ENCODE results near the gene ABCG4.
A peak's percentile ranks its signal among the peaks of the same experiment; 100 is the strongest.
"Not testable (repeated sequence)": the region's sequence is repeated elsewhere in the genome, so short reads cannot be mapped to it uniquely, and the experiment has no call there.

The ABCG4 gene

DNA sequence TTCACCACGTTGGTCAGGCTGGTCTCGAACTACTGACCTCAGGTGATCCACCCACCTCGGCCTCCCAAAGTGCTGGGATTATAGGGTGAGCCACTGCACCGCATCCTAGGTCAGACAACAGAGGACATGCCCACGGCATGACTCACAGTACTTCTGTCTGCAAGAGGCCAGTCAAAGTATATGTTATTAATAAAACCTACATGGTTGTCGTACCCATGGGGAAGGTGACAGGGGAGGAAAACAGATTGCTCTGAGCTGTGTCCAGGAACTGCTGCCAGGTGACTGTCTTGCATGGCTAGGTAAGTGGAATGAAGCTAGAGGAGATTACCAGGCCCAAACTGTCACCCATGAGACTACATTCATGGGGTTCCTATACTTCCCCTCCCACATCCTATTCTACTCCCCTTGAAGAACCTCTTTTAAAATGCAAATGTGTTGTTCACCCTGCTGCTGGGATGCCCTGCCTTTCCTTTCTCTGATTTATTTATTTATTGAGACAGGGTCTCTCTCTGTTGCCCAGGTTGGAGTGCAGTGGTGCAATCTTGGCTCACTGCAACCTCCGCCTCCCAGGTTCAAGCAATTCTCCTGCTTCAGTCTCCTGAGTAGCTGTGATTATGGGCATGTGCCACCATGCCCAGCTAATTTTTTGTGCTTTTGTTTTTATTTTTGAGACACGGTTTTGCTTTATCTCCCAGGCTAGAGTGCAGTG is 17.7 kb downstream of the ABCG4 start:
- 48% methylated on average over 8 of the region's 8 CpGs for WGBS
- Histone ChIP-seq H3K27me3 (ENCODE audit: control insufficient read depth in 1 of 2, insufficient read depth in 1 of 2, low read length in 2 of 2) (peaks cover 9 to 15% of the 10 kb centered on the region in 2 experiments), H2AK5ac (ENCODE audit: low read length, severe bottlenecking) (no peak overlapping the region), H2AFZ (ENCODE audit: low read depth, low read length) (no peak overlapping the region), H3K9me3 (ENCODE audit: control insufficient read depth, low read length) (no peaks in the 10 kb centered on the region), H3K36me3 (ENCODE audit: control insufficient read depth in 1 of 2, insufficient read depth in 2 of 2, low read depth in 1 of 2, low read length in 2 of 2) (peaks cover 0 to 2% of the 10 kb centered on the region in 2 experiments), H3K4me3 (ENCODE audit: insufficient read depth in 1 of 2, low read depth in 1 of 2, low read length in 2 of 2) (no peak overlapping the region), H2BK120ac (ENCODE audit: low read depth, low read length) (no peak overlapping the region), H4K91ac (ENCODE audit: low read length) (no peak overlapping the region), H3K23ac (ENCODE audit: low read length in 2 of 2) (no peak overlapping the region), H3K79me1 (replicated peaks; ENCODE audit: low read length, poor library complexity, severe bottlenecking) (no peaks in the 10 kb centered on the region), H3K14ac (ENCODE audit: low read length in 2 of 2) (no peak overlapping the region), H2BK5ac (ENCODE audit: low read depth, low read length, poor library complexity, severe bottlenecking) (no peak overlapping the region), H3K4me1 (ENCODE audit: control insufficient read depth, insufficient read depth, low read depth, low read length) (peaks cover 11% of the 10 kb centered on the region), H3K9ac (ENCODE audit: low read length) (no peak overlapping the region), H2BK15ac (ENCODE audit: low read depth, poor library complexity, severe bottlenecking) (no peak overlapping the region), H3K27ac (ENCODE audit: low read length, poor library complexity, severe bottlenecking) (peak overlapping the region; percentile 39), H3K4me2 (ENCODE audit: low read length, poor library complexity, severe bottlenecking) (no peak overlapping the region), H4K8ac (ENCODE audit: low read length) (no peak overlapping the region), H3K18ac (ENCODE audit: low read depth in 1 of 2, low read length in 2 of 2) (no peak overlapping the region), H2BK12ac (ENCODE audit: low read length in 2 of 2) (no peak overlapping the region), H3K4ac (ENCODE audit: low read depth in 1 of 2, low read length in 2 of 2) (no peak overlapping the region)
- peak; percentile 51 for DNase-seq

DNA sequence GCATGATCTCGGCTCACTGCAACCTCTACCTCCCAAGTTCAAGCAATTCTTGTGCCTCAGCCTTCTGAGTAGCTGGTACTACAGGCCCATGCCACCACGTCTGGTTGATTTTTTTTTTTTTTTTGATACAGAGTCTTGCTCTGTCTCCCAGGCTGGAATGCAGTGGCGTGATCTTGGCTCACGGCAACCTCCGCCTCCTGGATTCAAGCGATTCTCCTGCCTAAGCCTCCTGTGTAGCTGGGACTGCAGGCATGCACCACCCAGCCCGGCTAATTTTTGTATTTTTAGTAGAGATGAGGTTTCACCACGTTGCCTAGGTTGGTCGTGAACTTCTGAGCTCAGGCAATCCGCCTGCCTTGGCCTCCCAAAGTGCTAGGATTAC is 18.2 kb downstream of the ABCG4 start:
- WGBS, result 86% methylated on average over 10 of the region's 10 CpGs
- not testable (repeated sequence) for H3K18ac ChIP-seq (ENCODE audit: low read depth in 1 of 2, low read length in 2 of 2); H2AFZ ChIP-seq (ENCODE audit: low read depth, low read length); H3K14ac ChIP-seq (ENCODE audit: low read length in 2 of 2); H3K4me2 ChIP-seq (ENCODE audit: low read length, poor library complexity, severe bottlenecking); H2BK12ac ChIP-seq (ENCODE audit: low read length in 2 of 2); H2BK120ac ChIP-seq (ENCODE audit: low read depth, low read length); H3K27ac ChIP-seq (ENCODE audit: low read length, poor library complexity, severe bottlenecking); H2BK5ac ChIP-seq (ENCODE audit: low read depth, low read length, poor library complexity, severe bottlenecking); H3K36me3 ChIP-seq (ENCODE audit: control insufficient read depth in 1 of 2, insufficient read depth in 2 of 2, low read depth in 1 of 2, low read length in 2 of 2); H3K9ac ChIP-seq (ENCODE audit: low read length); H3K4ac ChIP-seq (ENCODE audit: low read depth in 1 of 2, low read length in 2 of 2); DNase-seq; H4K8ac ChIP-seq (ENCODE audit: low read length); H3K27me3 ChIP-seq (ENCODE audit: control insufficient read depth in 1 of 2, insufficient read depth in 1 of 2, low read length in 2 of 2); H4K91ac ChIP-seq (ENCODE audit: low read length); H2BK15ac ChIP-seq (ENCODE audit: low read depth, poor library complexity, severe bottlenecking); H3K9me3 ChIP-seq (ENCODE audit: control insufficient read depth, low read length); H3K4me3 ChIP-seq (ENCODE audit: insufficient read depth in 1 of 2, low read depth in 1 of 2, low read length in 2 of 2); H3K79me1 ChIP-seq (replicated peaks; ENCODE audit: low read length, poor library complexity, severe bottlenecking); H3K23ac ChIP-seq (ENCODE audit: low read length in 2 of 2); H2AK5ac ChIP-seq (ENCODE audit: low read length, severe bottlenecking)
- peaks cover 11% of the 10 kb centered on the region for H3K4me1 ChIP-seq (ENCODE audit: control insufficient read depth, insufficient read depth, low read depth, low read length)

DNA sequence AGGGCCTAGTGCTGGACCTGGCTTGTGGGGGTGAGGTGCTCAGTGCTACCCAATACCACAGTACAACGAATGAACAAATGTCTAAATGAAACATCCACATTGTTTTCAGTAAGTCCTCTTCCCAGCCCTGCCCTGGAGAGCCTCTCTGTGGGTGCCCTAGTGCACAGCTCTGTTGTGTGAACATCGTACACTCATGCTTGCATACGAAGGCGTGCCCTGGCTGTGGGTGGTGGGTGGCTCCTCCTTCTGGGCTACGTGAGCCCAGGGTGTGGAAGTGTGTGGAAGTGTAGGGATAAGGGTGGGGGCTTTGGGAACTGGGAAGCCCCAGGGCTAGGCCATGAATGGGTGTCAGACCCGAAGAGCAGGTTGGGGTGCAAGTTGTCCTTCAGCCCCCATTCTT is 19.1 kb downstream of the ABCG4 start:
- Histone ChIP-seq H2BK15ac (ENCODE audit: low read depth, poor library complexity, severe bottlenecking) (no peak overlapping the region), H2BK120ac (ENCODE audit: low read depth, low read length) (no peak overlapping the region), H4K8ac (ENCODE audit: low read length) (peak overlapping the region; percentile 10), H2AFZ (ENCODE audit: low read depth, low read length) (peak overlapping the region; percentile 66), H3K4ac (ENCODE audit: low read depth in 1 of 2, low read length in 2 of 2) (peak overlapping the region in 1 of 2 experiments; percentile 64), H3K14ac (ENCODE audit: low read length in 2 of 2) (no peak overlapping the region), H3K79me1 (replicated peaks; ENCODE audit: low read length, poor library complexity, severe bottlenecking) (no peaks in the 10 kb centered on the region), H4K91ac (ENCODE audit: low read length) (no peak overlapping the region), H3K4me3 (ENCODE audit: insufficient read depth in 1 of 2, low read depth in 1 of 2, low read length in 2 of 2) (peak overlapping the region in 1 of 2 experiments; percentile 89), H3K27ac (ENCODE audit: low read length, poor library complexity, severe bottlenecking) (no peak overlapping the region), H3K4me2 (ENCODE audit: low read length, poor library complexity, severe bottlenecking) (no peak overlapping the region), H2AK5ac (ENCODE audit: low read length, severe bottlenecking) (peak overlapping the region; percentile 1), H3K27me3 (ENCODE audit: control insufficient read depth in 1 of 2, insufficient read depth in 1 of 2, low read length in 2 of 2) (peaks cover 0 to 6% of the 10 kb centered on the region in 2 experiments), H3K36me3 (ENCODE audit: control insufficient read depth in 1 of 2, insufficient read depth in 2 of 2, low read depth in 1 of 2, low read length in 2 of 2) (peaks cover 2 to 10% of the 10 kb centered on the region in 2 experiments), H3K23ac (ENCODE audit: low read length in 2 of 2) (no peak overlapping the region), H3K9me3 (ENCODE audit: control insufficient read depth, low read length) (no peaks in the 10 kb centered on the region), H3K9ac (ENCODE audit: low read length) (peak overlapping the region; percentile 93), H2BK12ac (ENCODE audit: low read length in 2 of 2) (peak overlapping the region; percentile 14 to 75), H3K18ac (ENCODE audit: low read depth in 1 of 2, low read length in 2 of 2) (no peak overlapping the region), H3K4me1 (ENCODE audit: control insufficient read depth, insufficient read depth, low read depth, low read length) (peaks cover 11% of the 10 kb centered on the region), H2BK5ac (ENCODE audit: low read depth, low read length, poor library complexity, severe bottlenecking) (no peak overlapping the region)
- DNase-seq, result no peak
- WGBS, result 92% methylated on average over 5 of the region's 6 CpGs

DNA sequence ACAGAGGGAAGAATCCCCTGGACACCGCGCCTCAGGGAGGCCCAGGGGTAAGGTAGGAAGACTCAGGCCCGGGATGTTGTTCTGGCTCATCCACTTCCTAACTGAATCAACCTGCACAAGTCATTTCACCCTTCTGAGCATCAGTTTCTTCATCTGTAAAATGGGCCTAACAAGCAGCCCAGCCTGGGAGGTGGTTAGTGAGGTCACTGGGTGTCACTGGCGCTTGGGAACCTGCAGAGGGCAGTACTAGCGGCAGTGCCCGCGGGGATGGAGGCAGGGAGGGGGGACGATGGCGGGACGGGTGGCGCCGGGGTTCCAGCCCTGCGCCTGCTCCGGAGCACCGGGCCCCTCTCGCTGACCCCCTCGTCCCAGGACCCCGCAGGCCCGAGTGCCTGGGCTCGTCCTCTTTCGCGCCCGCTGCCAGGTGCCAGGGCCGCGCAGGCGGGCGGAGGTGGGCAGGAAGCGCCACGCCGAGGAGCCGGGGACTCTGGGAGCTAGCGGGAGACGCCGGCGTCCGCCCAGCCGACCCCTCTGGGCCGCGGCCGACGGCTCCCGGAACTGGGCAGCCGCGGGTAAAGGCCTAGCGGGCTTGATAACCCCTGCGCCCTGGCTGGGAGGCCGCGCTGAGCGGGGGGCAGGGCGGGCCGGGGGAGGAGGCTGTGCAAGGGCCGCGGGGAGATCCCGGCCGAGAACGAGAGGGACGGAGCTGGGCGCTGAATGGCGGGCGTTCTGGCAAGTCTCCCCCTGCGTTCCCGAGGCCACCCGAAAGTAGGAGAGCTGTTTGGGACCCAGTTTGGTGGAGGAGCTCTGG is 19.8 kb downstream of the ABCG4 start, which contains the start of gene NLRX1:
Gene NLRX1 (plus strand): TSS at position 255 of the 811 bp plus-strand sequence. CDS start 2,679 bp downstream, outside the sequence.
- Histone ChIP-seq H3K14ac (ENCODE audit: low read length in 2 of 2) (peak within 1 kb of the TSS in 1 of 2 experiments; percentile 87), H4K91ac (ENCODE audit: low read length) (peak within 1 kb of the TSS; percentile 94), H3K27me3 (ENCODE audit: control insufficient read depth in 1 of 2, insufficient read depth in 1 of 2, low read length in 2 of 2) (peaks cover 0 to under 1% of the 10 kb centered on the region in 2 experiments), H2AK5ac (ENCODE audit: low read length, severe bottlenecking) (peak within 1 kb of the TSS; percentile 31), H2BK15ac (ENCODE audit: low read depth, poor library complexity, severe bottlenecking) (peak within 1 kb of the TSS; percentile 84), H2BK12ac (ENCODE audit: low read length in 2 of 2) (peak within 1 kb of the TSS; percentile 14 to 75), H2AFZ (ENCODE audit: low read depth, low read length) (peak within 1 kb of the TSS; percentile 66), H3K9me3 (ENCODE audit: control insufficient read depth, low read length) (no peaks in the 10 kb centered on the region), H3K36me3 (ENCODE audit: control insufficient read depth in 1 of 2, insufficient read depth in 2 of 2, low read depth in 1 of 2, low read length in 2 of 2) (peaks cover 9 to 16% of the 10 kb centered on the region in 2 experiments), H2BK5ac (ENCODE audit: low read depth, low read length, poor library complexity, severe bottlenecking) (peak within 1 kb of the TSS; percentile 87), H3K23ac (ENCODE audit: low read length in 2 of 2) (peak within 1 kb of the TSS in 1 of 2 experiments; percentile 56), H3K27ac (ENCODE audit: low read length, poor library complexity, severe bottlenecking) (peak within 1 kb of the TSS; percentile 78), H3K4me1 (ENCODE audit: control insufficient read depth, insufficient read depth, low read depth, low read length) (peaks cover 11% of the 10 kb centered on the region), H2BK120ac (ENCODE audit: low read depth, low read length) (peak within 1 kb of the TSS; percentile 87), H3K4ac (ENCODE audit: low read depth in 1 of 2, low read length in 2 of 2) (peak within 1 kb of the TSS; percentile 80 to 89), H3K79me1 (replicated peaks; ENCODE audit: low read length, poor library complexity, severe bottlenecking) (no peaks in the 10 kb centered on the region), H3K9ac (ENCODE audit: low read length) (peak within 1 kb of the TSS; percentile 93), H3K4me2 (ENCODE audit: low read length, poor library complexity, severe bottlenecking) (peak within 1 kb of the TSS; percentile 85), H4K8ac (ENCODE audit: low read length) (peak within 1 kb of the TSS; percentile 96), H3K18ac (ENCODE audit: low read depth in 1 of 2, low read length in 2 of 2) (peak within 1 kb of the TSS; percentile 41 to 92), H3K4me3 (ENCODE audit: insufficient read depth in 1 of 2, low read depth in 1 of 2, low read length in 2 of 2) (peak within 1 kb of the TSS; percentile 66 to 89)
- 3% methylated on average over 41 of the region's 63 CpGs for WGBS
- DNase-seq, result peak; percentile 83
